Smooth muscle cell (in vitro differentiated cells): Measurements from ENCODE around the gene NCBP2. TPM values are rescaled to one million over a fixed set of nuclear protein-coding genes. Genes with fewer than 3 reads are reported as not detected.

Source experiments
- DNase-seq: peaks from one replicate; lab custom pipeline; 2025; ENCODE audit not compliant: unreplicated experiment; lab: John Stamatoyannopoulos, UW
- H2AFZ ChIP-seq: fragments of 200-600 bp; sonication (generic); 2 replicates; pipeline ENCODE4 v1.6.0; 2016; ENCODE audit warnings: antibody characterized with exemption, low read depth, mild to moderate bottlenecking
- H3F3A ChIP-seq: fragments of 200-600 bp; sonication (generic); 2 replicates; pipeline ENCODE4 v1.6.0; 2017; ENCODE audit warnings: antibody characterized with exemption, low read depth
- H3K27ac ChIP-seq: fragments of 200-600 bp; sonication (generic); 2 replicates; pipeline ENCODE4 v1.5.1; 2016; ENCODE audit warnings: low read depth, mild to moderate bottlenecking
- H3K27me3 ChIP-seq: fragments of 200-600 bp; sonication (generic); 2 replicates; pipeline ENCODE4 v1.6.1; 2016; ENCODE audit warnings: low read depth, mild to moderate bottlenecking
- H3K36me3 ChIP-seq: fragments of 200-600 bp; sonication (generic); 2 replicates; pipeline ENCODE4 v1.5.1; 2016; ENCODE audit warnings: low read depth
- H3K4me1 ChIP-seq: fragments of 200-600 bp; sonication (generic); 2 replicates; pipeline ENCODE4 v1.5.1; 2016; ENCODE audit warnings: low read depth
- H3K4me2 ChIP-seq: fragments of 200-600 bp; sonication (generic); 2 replicates; pipeline ENCODE4 v1.6.0; 2016; ENCODE audit warnings: mild to moderate bottlenecking
- H3K4me3 ChIP-seq: fragments of 200-600 bp; sonication (generic); 2 replicates; pipeline ENCODE4 v1.5.1; 2016; ENCODE audit warnings: mild to moderate bottlenecking
- H3K79me2 ChIP-seq: fragments of 200-600 bp; sonication (generic); 2 replicates; pipeline ENCODE4 v1.6.0; 2016; ENCODE audit warnings: low read depth, mild to moderate bottlenecking
- H3K9ac ChIP-seq: fragments of 200-600 bp; sonication (generic); 2 replicates; pipeline ENCODE4 v1.6.0; 2016; ENCODE audit warnings: low read depth
- H3K9me3 ChIP-seq: fragments of 200-600 bp; sonication (generic); replicated peaks from 2 replicates; pipeline ENCODE4 v1.5.1; 2016; ENCODE audit warnings: low read depth
- H4K20me1 ChIP-seq: fragments of 200-600 bp; sonication (generic); 2 replicates; pipeline ENCODE4 v1.6.0; 2016; ENCODE audit warnings: low read depth
- CTCF ChIP-seq: fragments of 200-600 bp; sonication (generic); IDR thresholded peaks from 2 replicates; pipeline ENCODE4 v1.5.1; 2017; ENCODE audit warnings: borderline replicate concordance, mild to moderate bottlenecking, antibody characterized with exemption; ENCODE audit not compliant: insufficient read depth, poor library complexity, severe bottlenecking
- WGBS: methylation state at CpG from one replicate; pipeline ENCODE4 v1.1.7; 2016; ENCODE audit warnings: low lambda C conversion rate; 5-methylcytosine and 5-hydroxymethylcytosine counted together
- polyA plus RNA-seq: library from polyadenylated mRNA; unstranded; fragments of >200 nt; fragmentation: Nextera tagmentation; extraction: Ambion mirVana; gene quantifications from 2 replicates; pipeline ENCODE4 v1.2.1, GENCODE V29; 2016
- total RNA-seq: library from RNA; depleted of rRNA; stranded (reverse); fragments of >200 nt; gene quantifications from 2 replicates; pipeline ENCODE4 v1.2.3, GENCODE V29; 2014

NCBP2 gene
- total and polyA plus RNA-seq, 2 experiments from 2014 or later = 47.0 to 69.3 TPM

GRCh38 chr3:196936288-196936687, 6.0 kb downstream of the NCBP2 start:
- Histone ChIP-seq H3K79me2 (peaks cover 36% of the 10 kb centered on the region), H3K4me2 (no peak overlapping the region)

GRCh38 chr3:196932600-196932999, 9.7 kb downstream of the NCBP2 start:
- Histone ChIP-seq H4K20me1 (no peaks in the 10 kb centered on the region), H3K9me3 (no peaks in the 10 kb centered on the region), H2AFZ (no peak overlapping the region), H3F3A (peaks cover 20% of the 10 kb centered on the region), H3K27ac (no peak overlapping the region), H3K4me3 (no peak overlapping the region), H3K4me2 (no peak overlapping the region), H3K9ac (no peak overlapping the region), H3K4me1 (no peaks in the 10 kb centered on the region), H3K27me3 (no peaks in the 10 kb centered on the region), H3K79me2 (peaks cover under 1% of the 10 kb centered on the region), H3K36me3 (peaks cover 29% of the 10 kb centered on the region)
- no peak for TF ChIP-seq CTCF
- no peak for DNase-seq
- WGBS = 94% methylated on average over 3 of the region's 3 CpGs

More at GRCh38 chr3:196936288-196936687, 6.0 kb downstream of the NCBP2 start:
- WGBS = 97% methylated on average over 3 of the region's 3 CpGs
- no peak for TF ChIP-seq CTCF
- Histone ChIP-seq H4K20me1 (peaks cover 4% of the 10 kb centered on the region), H3K4me3 (no peak overlapping the region), H3K36me3 (peaks cover 31% of the 10 kb centered on the region), H2AFZ (no peak overlapping the region), H3K9me3 (no peaks in the 10 kb centered on the region), H3K27ac (no peak overlapping the region), H3K9ac (no peak overlapping the region), H3F3A (peaks cover 26% of the 10 kb centered on the region), H3K27me3 (no peaks in the 10 kb centered on the region), H3K4me1 (no peaks in the 10 kb centered on the region)
- no peak for DNase-seq

GRCh38 chr3:196931828-196932587, 10.3 kb downstream of the NCBP2 start:
- Histone ChIP-seq H3K4me1 (no peaks in the 10 kb centered on the region), H3K9me3 (no peaks in the 10 kb centered on the region), H3K27ac (no peak overlapping the region), H4K20me1 (no peaks in the 10 kb centered on the region), H3K4me2 (no peak overlapping the region), H3K27me3 (no peaks in the 10 kb centered on the region), H3K79me2 (no peaks in the 10 kb centered on the region), H3K9ac (no peak overlapping the region), H3K4me3 (no peak overlapping the region), H3K36me3 (peaks cover 23% of the 10 kb centered on the region), H2AFZ (no peak overlapping the region), H3F3A (peaks cover 15% of the 10 kb centered on the region)
- no peak for TF ChIP-seq CTCF
- whole genome bisulfite sequencing = 97% methylated on average over 12 of the region's 12 CpGs
- no peak for DNase-seq

- 95% methylated on average over 4 of the region's 4 CpGs for WGBS
- Histone ChIP-seq H3K9me3 (no peaks in the 10 kb centered on the region), H2AFZ (no peak overlapping the region), H3K4me3 (no peak overlapping the region), H3K79me2 (no peaks in the 10 kb centered on the region), H3F3A (peaks cover 14% of the 10 kb centered on the region), H3K27ac (no peak overlapping the region), H3K36me3 (peaks cover 20% of the 10 kb centered on the region), H4K20me1 (no peaks in the 10 kb centered on the region), H3K9ac (no peak overlapping the region), H3K4me2 (no peak overlapping the region), H3K4me1 (no peaks in the 10 kb centered on the region), H3K27me3 (no peaks in the 10 kb centered on the region)
- TF ChIP-seq CTCF = no peak
- DNase-seq = no peak
Observed at GRCh38 chr3:196931157-196931556, 11.2 kb downstream of the NCBP2 start.
